ENCODE results near the gene MLXIP. TPM values are rescaled to one million over a fixed set of nuclear protein-coding genes. Genes with fewer than 3 reads are reported as not detected.

Gene MLXIP
- total and polyA plus RNA-seq, 2 experiments from 2014 or later, result 16.2 to 23.0 TPM

GRCh38 chr12:122159882-122160281 is 81.3 kb downstream of the MLXIP start:
- Mint-ChIP-seq H3K27ac (no peak overlapping the region), H3K36me3 (ENCODE audit: low read depth) (no peaks in the 10 kb centered on the region), H3K4me1 (peaks cover 3% of the 10 kb centered on the region; the same call in 1 of the 3 replicates), H3K27me3 (ENCODE audit: insufficient read depth, low read depth, poor library complexity) (peaks cover 3% of the 10 kb centered on the region), H3K4me3 (no peak overlapping the region), H3K9me3 (no peaks in the 10 kb centered on the region; the same call in 2 of the 3 replicates)
- Histone ChIP-seq H3K9me2 (ENCODE audit: insufficient read depth) (no peaks in the 10 kb centered on the region), H3F3A (replicated peaks; ENCODE audit: low read depth) (no peaks in the 10 kb centered on the region), H3K4me2 (no peak overlapping the region), H2AFZ (no peak overlapping the region), H4K20me1 (replicated peaks; ENCODE audit: insufficient read depth) (no peaks in the 10 kb centered on the region), H3K79me2 (replicated peaks; ENCODE audit: insufficient read depth) (no peaks in the 10 kb centered on the region), H3K4me1 (ENCODE audit: insufficient read depth) (no peaks in the 10 kb centered on the region), H3K4me3 (no peak overlapping the region), H3K36me3 (ENCODE audit: insufficient read depth) (no peaks in the 10 kb centered on the region), H3K27me3 (ENCODE audit: insufficient read depth) (no peaks in the 10 kb centered on the region), H3K27ac (ENCODE audit: low read depth) (no peak overlapping the region)
- TF ChIP-seq EZH2 (IDR thresholded peaks at IDR 0.05; ENCODE audit: low read depth, unreplicated experiment) (no peak), ZNF462 (CRISPR knock-in tag; IDR thresholded peaks at IDR 0.05) (no peak), CTCF (conservative IDR thresholded peaks at IDR 0.05; ENCODE audit: low read depth in 2 of 2) (peak; percentile 34 to 53; a peak in 3 of 4 replicates), EZH2phosphoT487 (IDR thresholded peaks at IDR 0.05; ENCODE audit: unreplicated experiment) (no peak)
- DNase-seq (ENCODE audit: low spot score), result peak; percentile 40
- peak; percentile 51 for ATAC-seq
